ENCODE data around the gene TNS1. TPM values are rescaled to one million over a fixed set of nuclear protein-coding genes. Genes with fewer than 3 reads are reported as not detected.

The TNS1 gene
- total RNA-seq, 4 donors from 2014 or later, result 461 to 648 (median 565) TPM

- 64 to 70% methylated on average over 7 of the region's 7 CpGs for WGBS, 2 donors
- no peaks in the 10 kb centered on the region for H3K36me3 ChIP-seq
- TF ChIP-seq, protein P1, sequence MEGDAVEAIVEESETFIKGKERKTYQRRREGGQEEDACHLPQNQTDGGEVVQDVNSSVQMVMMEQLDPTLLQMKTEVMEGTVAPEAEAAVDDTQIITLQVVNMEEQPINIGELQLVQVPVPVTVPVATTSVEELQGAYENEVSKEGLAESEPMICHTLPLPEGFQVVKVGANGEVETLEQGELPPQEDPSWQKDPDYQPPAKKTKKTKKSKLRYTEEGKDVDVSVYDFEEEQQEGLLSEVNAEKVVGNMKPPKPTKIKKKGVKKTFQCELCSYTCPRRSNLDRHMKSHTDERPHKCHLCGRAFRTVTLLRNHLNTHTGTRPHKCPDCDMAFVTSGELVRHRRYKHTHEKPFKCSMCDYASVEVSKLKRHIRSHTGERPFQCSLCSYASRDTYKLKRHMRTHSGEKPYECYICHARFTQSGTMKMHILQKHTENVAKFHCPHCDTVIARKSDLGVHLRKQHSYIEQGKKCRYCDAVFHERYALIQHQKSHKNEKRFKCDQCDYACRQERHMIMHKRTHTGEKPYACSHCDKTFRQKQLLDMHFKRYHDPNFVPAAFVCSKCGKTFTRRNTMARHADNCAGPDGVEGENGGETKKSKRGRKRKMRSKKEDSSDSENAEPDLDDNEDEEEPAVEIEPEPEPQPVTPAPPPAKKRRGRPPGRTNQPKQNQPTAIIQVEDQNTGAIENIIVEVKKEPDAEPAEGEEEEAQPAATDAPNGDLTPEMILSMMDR (IDR thresholded peaks at IDR 0.05), result no peak
- TF ChIP-seq EP300 (IDR thresholded peaks at IDR 0.05), result peak in 1 of 2 donors; percentile 33
- H3K27ac ChIP-seq, result peak overlapping the region in 1 of 4 donors; percentile 18
- H3K27me3 ChIP-seq, result no peaks in the 10 kb centered on the region
- H3K4me1 ChIP-seq, result peaks cover 0 to 37% (median 0%) of the 10 kb centered on the region in 4 donors
- no peak for DNase-seq (ENCODE audit: low spot score in 2 of 2)
- H3K9me3 ChIP-seq, result no peaks in the 10 kb centered on the region
- H3K4me3 ChIP-seq, result no peak overlapping the region
These were observed 14.6 kb upstream of the TNS1 start for GRCh38 chr2:218017211-218018053.

GRCh38 chr2:218016810-218017209, 14.0 kb upstream of the TNS1 start:
- DNase-seq (ENCODE audit: low spot score in 2 of 2), result no peak
- Histone ChIP-seq H3K4me3 (no peak overlapping the region), H3K9me3 (no peaks in the 10 kb centered on the region), H3K4me1 (peaks cover 0 to 37% (median 0%) of the 10 kb centered on the region in 4 donors), H3K27ac (peak overlapping the region in 1 of 4 donors; percentile 18), H3K36me3 (no peaks in the 10 kb centered on the region), H3K27me3 (no peaks in the 10 kb centered on the region)
- WGBS, 2 donors, result 91 to 98% methylated on average over 4 of the region's 4 CpGs
- no peak for TF ChIP-seq EP300 (IDR thresholded peaks at IDR 0.05)
- TF ChIP-seq, protein P1 (IDR thresholded peaks at IDR 0.05), result no peak
- no peak for TF ChIP-seq POLR2A (IDR thresholded peaks at IDR 0.05)

DNA sequence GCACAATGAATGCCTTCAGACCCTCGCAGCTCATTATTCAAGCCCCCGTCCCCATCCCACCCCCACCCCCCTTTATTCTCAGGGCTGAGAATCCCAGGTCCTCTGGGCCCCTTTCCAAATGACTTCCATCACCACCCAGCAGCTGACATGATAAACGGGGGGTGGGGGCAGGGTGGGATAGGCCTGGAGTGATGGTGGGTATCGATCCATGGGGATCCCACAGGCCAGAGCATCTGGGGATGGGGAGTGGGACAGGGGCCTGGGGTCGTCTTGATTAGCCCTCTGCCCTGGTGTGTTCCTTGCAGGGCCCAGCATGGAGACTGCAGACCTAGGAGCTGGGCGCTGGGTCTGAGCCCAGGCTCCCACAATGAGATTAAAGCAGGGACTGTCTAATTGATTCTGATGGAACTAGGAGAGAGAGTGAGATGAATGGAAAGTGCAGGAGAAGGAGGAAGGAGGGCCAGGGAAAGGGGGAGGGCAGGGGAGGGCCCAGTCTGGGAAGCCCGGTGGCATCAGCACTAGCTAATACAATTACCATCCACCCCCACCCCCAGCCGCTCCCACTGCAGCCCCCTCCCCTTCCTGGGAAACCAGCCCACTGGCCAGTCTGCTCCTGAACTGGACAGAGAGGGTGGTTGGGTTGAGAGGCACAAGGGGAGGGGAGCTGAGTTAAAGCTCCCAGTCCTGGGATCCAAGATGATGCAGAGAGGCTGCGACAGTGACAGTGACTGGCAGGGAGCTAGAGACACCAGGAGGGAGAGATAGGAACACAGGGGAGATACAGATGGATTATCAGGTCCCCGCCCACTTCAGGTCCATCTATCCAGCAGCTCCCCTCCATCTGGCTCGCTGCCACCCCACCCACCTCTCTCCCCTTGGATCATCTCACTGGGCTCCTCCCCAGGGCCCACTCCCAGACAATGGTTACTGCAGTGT, 13.1 kb upstream of the TNS1 start:
- H3K4me3 ChIP-seq, result no peak overlapping the region
- TF ChIP-seq POLR2A (IDR thresholded peaks at IDR 0.05) (no peak), EP300 (IDR thresholded peaks at IDR 0.05) (no peak)
- TF ChIP-seq, protein P1 (IDR thresholded peaks at IDR 0.05), result no peak
- H3K36me3 ChIP-seq, result no peaks in the 10 kb centered on the region
- 54 to 56% methylated on average over 11 of the region's 11 CpGs for WGBS, 2 donors
- H3K27ac ChIP-seq, result peak overlapping the region in 1 of 4 donors; percentile 15
- H3K27me3 ChIP-seq, result peaks cover 0 to 7% of the 10 kb centered on the region in 2 donors
- DNase-seq (ENCODE audit: low spot score in 2 of 2), result no peak
- peaks cover 0 to 46% (median 0%) of the 10 kb centered on the region in 4 donors for H3K4me1 ChIP-seq
- H3K9me3 ChIP-seq, result no peaks in the 10 kb centered on the region

- no peak overlapping the region for H3K4me3 ChIP-seq
- peaks cover 0 to 55% (median 4%) of the 10 kb centered on the region in 4 donors for H3K4me1 ChIP-seq
- H3K36me3 ChIP-seq, result no peaks in the 10 kb centered on the region
- H3K27me3 ChIP-seq, result peaks cover 0 to 9% of the 10 kb centered on the region in 2 donors
- DNase-seq (ENCODE audit: low spot score in 2 of 2), result no peak
- no peak for TF ChIP-seq POLR2A (IDR thresholded peaks at IDR 0.05)
- no peak for TF ChIP-seq EP300 (IDR thresholded peaks at IDR 0.05)
- TF ChIP-seq, protein P1 (IDR thresholded peaks at IDR 0.05), result no peak
- H3K9me3 ChIP-seq, result no peaks in the 10 kb centered on the region
- WGBS, 2 donors, result 63 to 65% methylated on average over 3 to 4 of the region's 4 CpGs
- H3K27ac ChIP-seq, result no peak overlapping the region
These were observed 12.2 kb upstream of the TNS1 start for GRCh38 chr2:218014706-218015585.

Data from tibial nerve (tissue), 4 donors.